NCI-H146 (cell line): ENCODE data around the gene PLXNB2.

Experiments used
- DNase-seq: peaks from one replicate; lab custom pipeline; 2025; lab: John Stamatoyannopoulos, UW

The PLXNB2 gene

DNA sequence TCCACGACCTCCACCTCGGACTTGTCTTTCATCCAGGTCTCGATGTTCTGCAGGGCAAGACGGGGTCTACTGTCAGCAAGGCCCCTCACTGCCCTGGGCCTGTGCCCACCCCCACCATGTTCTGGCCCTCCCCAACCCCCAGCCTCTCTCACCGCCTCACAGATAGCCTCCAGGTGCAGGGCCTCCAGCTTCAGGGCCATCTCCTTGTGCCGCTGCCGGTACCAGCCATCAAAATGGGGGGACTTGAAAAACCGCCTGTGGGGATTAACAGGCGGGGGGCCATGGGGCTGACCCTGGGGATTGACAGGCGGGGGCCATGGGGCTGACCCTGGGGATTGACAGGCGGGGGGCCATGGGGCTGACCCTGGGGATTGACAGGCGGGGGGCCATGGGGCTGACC, 4.9 kb upstream of the PLXNB2 start:
- DNase-seq, result no peak

GRCh38 chr22:50311606-50312351, 4.3 kb upstream of the PLXNB2 start:
- DNase-seq, result no peak

- no peak for DNase-seq
These were observed 3.6 kb upstream of the PLXNB2 start for GRCh38 chr22:50310949-50311444.

DNA sequence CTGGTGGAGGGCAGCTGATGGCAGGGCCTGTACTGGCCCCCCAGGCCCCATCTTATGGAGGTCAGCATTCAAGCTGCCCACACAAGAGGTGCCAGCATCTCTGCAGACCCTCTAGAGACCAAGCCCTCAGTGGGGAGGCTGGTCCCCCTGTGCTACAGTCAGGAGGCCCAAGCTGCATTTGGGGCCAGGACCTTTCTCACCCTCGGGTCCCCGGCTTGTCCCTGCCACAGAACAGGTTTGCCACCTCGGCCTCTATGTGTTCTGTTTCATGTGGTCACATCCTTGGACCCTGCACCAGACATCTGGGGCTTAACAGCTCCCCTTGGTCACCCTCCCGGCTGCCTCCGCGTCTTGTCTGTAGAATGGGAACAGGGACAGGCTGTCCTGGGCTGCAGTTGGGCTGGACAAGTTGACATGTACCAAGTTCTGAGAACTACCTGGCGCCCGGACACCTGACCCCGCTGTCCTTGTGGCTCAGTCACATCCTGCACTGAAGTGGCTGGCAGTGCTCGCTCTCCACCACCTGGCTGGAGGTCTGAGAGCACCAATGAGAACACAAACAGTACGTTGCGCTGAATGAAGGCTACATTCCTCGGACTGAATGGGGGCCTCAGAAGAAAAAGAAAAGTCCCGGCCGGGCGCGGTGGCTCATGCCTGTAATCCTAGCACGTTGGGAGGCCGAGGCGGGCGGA, 2.7 kb upstream of the PLXNB2 start:
- DNase-seq, result no peak

DNA sequence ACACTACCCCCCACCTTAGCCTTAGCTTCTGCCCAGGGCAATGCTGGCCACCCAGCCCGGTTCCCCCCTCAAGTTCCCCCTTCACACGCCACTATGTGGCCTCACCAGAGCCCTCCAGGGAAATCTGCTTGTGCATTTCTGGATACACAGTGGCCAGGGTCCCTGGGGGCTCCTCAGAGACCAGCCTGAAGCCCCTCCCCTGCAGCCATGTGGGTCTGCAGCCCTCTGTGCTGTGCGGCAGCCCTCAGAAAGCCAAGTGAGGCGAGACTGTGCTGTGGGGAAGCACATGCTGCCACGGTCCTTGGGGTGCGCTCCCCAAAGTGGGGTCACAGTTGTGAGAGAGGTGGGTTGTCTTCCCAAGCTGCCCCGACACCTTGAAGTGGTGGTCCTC, 2.1 kb upstream of the PLXNB2 start:
- DNase-seq, result no peak

DNA sequence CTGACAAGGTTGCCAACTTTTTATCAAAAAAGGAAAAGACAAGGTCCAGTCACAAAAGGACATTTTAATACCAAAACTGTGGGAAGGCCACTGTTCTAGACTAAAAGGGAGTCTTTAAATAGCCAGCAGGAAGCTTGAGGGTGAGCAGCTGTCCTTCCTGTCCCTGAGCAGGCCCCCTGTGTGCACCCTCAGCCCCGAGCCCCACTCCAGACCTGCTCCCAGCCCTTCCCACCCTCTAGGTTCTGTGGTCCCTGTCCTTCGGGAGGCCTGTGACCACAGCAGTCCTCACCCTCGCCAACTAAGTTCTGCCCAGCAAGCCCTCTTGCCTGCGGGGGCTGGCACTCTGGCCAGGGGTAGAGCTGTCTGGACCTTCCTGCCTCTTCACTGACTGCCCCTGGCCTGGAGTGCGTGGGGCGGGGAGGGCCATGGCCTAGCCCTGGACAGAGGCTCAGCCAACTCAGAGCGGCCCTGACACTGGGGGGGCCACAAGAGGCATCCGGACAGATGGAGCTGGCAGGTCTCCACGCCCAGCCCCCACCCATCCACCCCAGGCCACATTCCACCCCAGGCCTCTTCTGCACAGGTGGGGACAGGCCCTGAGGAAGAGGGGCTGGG, 1.6 kb upstream of the PLXNB2 start:
- DNase-seq, result no peak

DNA sequence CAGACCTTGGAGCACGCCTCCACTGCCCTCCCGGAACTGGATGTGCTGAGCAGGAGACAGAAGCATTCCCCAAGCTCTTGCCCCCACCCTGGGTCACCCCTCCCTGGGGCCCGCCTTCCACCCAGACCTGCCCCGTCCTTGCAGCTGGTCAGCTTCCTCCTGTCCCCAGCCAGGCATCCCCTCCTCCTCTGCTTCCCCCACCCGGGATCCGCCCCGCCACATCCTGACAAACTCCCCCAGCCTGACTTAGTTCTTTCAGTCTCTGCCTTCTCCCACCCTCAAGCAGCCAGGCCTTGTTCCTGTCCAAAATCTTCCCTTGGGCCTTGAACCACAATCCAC, 1.1 kb upstream of the PLXNB2 start:
- DNase-seq, result no peak

- no peak for DNase-seq
These were observed 597 bp upstream of the PLXNB2 start for GRCh38 chr22:50307890-50308596.

DNA sequence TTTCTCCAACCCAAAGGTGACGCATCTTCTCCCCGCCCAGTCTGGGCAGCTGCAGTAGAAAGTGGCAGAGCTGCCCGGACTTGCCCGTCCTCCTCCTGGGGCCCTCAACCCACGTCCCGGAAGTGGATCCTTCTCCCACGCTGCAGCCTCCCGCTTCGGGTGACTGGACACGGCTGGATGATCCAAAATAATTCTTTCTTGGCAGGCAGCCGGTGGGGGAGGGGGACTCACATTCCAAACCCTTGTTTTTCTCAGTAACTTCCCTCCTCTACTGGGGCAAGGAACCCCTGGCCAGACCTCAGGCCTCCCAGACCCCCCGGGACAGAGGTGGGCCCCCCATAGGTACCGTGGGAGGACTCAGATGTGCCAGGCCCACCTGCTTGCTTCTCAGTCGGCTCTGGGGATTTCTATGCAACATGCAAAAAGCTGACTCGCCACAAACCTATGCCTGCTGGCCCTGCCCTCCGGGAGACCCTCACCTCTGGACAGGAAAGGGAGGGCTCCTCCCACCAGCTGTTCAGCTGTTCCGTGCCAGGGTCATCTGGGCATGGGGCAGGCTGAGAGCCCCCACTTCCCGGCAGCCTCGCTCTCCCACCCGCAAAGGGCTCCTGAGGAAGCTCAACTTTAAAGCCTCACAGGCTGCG, 1.4 kb downstream of the PLXNB2 start:
- peak; percentile 64 for DNase-seq

DNA sequence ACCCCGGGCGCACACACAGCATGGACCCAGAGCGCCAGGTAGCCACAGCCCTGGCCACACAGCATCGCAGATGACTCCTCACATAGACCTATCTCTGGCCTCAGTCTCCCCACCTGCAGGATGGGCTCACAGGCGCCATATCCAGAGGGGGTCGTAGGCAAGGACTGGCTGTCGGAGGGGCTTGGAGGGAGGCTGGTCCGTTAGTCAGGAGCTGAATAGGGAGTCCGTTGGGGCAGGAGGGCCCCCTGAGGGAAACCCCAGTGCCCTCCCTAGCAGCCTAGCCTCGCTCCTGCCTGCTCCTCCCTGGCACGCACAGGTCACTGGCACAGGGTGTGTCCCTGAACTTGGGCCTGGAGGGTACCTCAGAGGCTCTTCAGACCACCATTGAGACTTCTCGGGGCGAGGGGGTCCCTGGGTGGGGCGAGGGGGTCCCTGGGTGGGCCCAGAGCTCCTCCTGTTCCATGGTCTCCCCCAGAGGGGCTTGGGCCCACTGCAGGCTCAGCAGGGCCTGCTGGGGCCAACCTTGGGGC, 2.0 kb downstream of the PLXNB2 start:
- no peak for DNase-seq

DNA sequence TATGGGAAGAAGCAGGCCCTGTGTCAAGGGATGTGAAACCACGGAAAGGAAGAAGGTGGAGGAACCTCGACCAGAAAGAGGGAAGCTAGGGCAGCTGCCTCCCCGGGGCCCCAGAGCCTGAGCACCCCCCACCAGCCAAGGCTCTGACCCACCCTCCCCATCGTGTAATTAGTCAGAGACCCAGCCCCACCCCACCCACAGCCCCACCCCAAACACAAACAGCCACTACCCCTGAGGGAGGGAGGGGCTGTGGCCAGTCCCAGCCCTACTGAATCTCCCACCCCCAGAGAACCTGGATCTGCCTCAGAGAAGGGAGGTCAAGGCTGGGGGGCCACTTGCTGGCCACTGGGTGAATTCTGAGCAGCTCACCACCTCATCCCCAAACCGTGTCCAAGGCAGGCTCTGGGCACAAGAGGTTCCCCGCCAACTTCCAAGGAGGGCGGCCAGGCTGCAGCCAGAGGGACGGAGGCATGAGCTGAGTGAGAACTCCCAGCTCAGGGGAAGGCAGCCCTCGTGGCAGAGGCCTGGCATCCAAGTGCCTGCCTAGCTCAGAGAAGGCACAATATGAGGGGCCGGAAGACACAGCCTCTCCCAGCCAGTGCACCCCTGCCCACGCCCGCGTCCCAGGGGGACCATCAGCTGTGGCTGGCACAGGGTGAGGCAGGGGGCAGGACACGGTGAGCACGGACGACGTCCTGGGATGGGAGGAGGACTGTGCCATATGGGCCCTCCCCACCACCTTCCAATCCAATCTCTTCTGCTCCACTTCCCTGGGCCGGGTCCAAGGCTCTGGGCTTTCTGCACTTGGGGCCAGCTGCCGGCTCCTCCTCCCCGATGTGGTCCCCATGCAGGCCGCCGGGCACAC, 2.7 kb downstream of the PLXNB2 start:
- no peak for DNase-seq

- DNase-seq, result no peak
These were observed 3.5 kb downstream of the PLXNB2 start for GRCh38 chr22:50303848-50304527.

- DNase-seq, result no peak
These were observed 4.0 kb downstream of the PLXNB2 start for GRCh38 chr22:50303515-50303847.

DNA sequence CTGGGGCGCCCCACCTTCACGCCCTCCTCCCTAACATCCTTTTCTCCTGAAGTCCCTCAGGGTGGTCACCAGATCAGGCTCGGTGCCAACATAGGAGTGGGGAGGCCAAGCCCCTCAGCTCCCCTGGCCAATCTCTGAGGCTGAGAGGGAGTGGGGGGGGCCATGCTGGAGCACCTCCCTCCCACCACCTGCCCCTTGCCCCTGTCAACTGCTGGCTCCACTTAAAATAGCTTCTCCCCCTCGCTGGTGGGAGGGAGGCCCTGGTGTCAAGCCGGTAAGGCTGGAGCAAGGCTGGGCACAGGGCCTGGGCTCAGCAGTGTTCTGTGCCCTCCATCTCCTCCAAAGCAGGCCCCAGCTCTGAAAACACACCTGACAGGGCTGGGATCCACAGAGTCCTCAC, 4.9 kb downstream of the PLXNB2 start:
- no peak for DNase-seq

- no peak for DNase-seq
These were observed 5.4 kb downstream of the PLXNB2 start for GRCh38 chr22:50302041-50302541.

GRCh38 chr22:50301581-50301991, 5.9 kb downstream of the PLXNB2 start:
- no peak for DNase-seq

GRCh38 chr22:50300620-50301257, 6.7 kb downstream of the PLXNB2 start:
- DNase-seq, result no peak

DNA sequence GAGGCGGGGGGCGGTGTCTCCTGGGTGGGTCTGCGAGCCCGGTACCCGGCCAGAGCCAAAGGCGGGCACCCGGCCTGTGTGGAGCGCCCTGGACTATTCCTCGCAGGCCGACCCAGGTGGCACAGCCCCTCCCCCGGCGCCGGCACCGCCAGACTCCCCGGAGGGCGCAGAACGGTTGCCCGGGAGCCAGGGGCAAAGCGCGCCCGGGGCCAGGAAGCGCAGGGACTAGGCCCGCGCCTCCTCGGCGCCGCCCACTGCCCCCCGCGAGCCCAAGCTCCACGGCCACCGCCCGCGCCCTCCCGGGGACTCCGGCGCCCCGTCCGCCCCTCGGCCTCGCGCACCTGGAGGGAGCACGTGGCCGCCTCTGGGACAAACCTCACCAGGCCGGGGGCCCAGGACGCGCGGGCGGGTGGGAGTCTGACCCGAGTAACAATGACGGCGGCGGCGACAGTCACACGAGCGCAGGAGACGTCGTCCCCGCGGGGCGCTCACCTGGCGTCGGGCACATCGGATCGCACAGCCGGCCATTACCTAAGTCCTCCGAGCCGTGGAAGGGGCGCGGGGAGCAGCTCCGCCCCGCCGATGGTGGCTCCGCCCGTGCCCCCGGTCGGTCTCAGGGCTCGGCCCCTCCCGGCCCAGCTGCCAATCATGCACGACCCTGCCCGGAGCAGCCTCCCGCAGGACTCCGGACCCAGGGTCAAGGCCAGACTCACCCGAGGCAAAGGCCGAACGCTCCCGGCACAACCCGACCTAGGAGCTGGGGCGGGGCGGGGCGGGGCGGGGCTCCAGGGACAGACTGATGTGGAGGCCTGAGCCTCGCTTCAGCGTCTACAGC, 7.4 kb downstream of the PLXNB2 start:
- DNase-seq, result no peak
